HG02970 (cell line): ENCODE data around the gene RALA.

Experiments used
- ATAC-seq: cut with Tn5 transposase; IDR thresholded peaks from one replicate; pipeline ENCODE4 v1.9.1; 2021; ENCODE audit warnings: mild to moderate bottlenecking, moderate library complexity, moderate number of reproducible peaks; ENCODE audit not compliant: unreplicated experiment, low FRiP score

The RALA gene

GRCh38 chr7:39757604-39758003 lies 134.2 kb downstream of the RALA start:
- ATAC-seq: no peak
